HG03521 (cell line): ENCODE results near the gene TRIM32.

Source experiments
- ATAC-seq: cut with Tn5 transposase; IDR thresholded peaks from one replicate; pipeline ENCODE4 v1.9.1; 2021; ENCODE audit warnings: mild to moderate bottlenecking, moderate library complexity; ENCODE audit not compliant: unreplicated experiment

The TRIM32 gene, protein sequence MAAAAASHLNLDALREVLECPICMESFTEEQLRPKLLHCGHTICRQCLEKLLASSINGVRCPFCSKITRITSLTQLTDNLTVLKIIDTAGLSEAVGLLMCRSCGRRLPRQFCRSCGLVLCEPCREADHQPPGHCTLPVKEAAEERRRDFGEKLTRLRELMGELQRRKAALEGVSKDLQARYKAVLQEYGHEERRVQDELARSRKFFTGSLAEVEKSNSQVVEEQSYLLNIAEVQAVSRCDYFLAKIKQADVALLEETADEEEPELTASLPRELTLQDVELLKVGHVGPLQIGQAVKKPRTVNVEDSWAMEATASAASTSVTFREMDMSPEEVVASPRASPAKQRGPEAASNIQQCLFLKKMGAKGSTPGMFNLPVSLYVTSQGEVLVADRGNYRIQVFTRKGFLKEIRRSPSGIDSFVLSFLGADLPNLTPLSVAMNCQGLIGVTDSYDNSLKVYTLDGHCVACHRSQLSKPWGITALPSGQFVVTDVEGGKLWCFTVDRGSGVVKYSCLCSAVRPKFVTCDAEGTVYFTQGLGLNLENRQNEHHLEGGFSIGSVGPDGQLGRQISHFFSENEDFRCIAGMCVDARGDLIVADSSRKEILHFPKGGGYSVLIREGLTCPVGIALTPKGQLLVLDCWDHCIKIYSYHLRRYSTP

DNA sequence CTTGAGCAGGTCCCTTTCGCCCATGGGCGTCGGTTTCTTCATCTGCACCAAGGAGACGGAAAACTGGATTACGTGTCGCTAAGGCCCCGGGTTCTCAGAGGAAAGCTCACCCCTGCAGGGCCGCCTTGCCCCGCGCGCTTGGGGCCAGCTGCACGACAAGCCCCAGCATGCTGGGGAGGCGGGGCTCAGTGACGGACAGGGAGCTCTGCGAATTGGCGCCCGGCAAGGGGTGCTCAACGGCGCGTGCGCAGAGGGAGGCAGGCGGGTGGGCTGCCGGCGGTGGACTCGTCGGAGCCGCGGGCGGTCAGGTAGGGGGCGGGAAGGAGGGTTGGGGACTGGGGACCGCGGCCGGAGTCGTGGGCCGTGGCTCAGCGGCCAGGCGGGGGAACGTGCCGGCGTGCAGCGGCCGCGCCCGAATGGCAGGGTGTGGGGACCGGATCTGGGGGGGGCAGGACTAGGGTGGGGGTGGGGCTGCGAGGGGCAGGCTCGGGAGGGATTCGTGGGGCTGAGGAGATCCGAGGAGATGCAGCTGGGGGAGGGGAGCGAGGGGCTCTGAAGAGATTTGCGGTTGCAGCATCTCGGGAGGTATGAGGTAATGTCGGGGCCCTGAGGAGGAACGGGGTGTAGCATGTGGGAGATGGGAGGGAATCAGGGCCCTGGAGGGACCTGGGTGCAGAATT is at the start of gene TRIM32:
TRIM32 (plus strand) TSS at position 232 of the 680 bp plus-strand sequence. CDS start 10,438 bp downstream, outside the sequence.
- peak; percentile 99 for ATAC-seq

GRCh38 chr9:116639251-116639741 is 47.8 kb upstream of the TRIM32 start:
- ATAC-seq, result no peak

- ATAC-seq, result no peak
Observed at GRCh38 chr9:116641292-116642059, 45.6 kb upstream of the TRIM32 start.

DNA sequence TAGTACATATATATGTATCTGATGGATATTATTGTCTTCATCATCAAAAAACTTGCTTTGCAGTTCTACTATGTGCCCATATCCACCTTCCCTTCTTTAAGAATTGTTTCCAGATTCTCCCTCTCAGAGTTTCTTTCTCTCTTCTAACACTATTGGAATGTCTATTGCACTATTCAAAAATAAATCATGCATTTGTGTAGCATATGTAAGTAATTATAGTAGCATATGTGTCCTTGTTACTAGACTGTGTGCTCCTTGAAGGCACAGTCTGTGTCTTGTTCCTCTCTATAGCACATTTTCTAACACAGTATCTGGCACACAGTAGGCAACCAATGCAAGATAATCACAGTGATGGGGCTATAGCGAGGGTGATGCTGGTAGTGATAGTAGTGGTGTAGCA is 43.4 kb upstream of the TRIM32 start:
- ATAC-seq, result no peak

DNA sequence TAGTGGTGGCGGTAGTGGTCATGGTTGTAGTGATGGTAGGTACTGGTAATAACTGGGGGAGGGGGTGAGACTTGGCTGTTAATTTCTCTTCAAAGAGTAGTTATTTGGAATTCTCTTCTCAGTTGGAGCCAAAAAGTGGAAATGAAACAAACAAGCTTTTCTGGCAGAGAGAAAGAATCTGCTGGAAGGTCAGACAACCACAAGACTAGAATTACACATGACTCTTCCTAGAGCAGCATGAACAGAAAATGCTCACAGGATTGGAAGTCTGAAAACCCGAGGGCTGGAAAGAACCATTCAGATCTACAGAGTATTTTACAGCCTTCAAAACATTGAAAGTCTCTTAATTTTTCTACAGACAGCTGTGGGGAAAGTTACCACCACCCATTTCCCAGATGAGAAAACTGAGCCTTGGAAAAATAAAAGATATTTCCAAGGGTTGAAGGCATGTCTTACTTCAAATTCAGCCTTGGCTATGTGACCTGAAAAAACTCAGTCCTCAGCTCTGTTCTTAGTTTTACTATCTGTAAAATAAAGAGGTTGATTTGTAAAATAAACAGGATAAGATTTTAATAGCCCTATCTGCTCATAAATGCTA is 42.9 kb upstream of the TRIM32 start:
- no peak for ATAC-seq

- ATAC-seq, result no peak
Observed at GRCh38 chr9:116646661-116647514, 40.2 kb upstream of the TRIM32 start.

- no peak for ATAC-seq
Observed at GRCh38 chr9:116647515-116647809, 39.6 kb upstream of the TRIM32 start.

DNA sequence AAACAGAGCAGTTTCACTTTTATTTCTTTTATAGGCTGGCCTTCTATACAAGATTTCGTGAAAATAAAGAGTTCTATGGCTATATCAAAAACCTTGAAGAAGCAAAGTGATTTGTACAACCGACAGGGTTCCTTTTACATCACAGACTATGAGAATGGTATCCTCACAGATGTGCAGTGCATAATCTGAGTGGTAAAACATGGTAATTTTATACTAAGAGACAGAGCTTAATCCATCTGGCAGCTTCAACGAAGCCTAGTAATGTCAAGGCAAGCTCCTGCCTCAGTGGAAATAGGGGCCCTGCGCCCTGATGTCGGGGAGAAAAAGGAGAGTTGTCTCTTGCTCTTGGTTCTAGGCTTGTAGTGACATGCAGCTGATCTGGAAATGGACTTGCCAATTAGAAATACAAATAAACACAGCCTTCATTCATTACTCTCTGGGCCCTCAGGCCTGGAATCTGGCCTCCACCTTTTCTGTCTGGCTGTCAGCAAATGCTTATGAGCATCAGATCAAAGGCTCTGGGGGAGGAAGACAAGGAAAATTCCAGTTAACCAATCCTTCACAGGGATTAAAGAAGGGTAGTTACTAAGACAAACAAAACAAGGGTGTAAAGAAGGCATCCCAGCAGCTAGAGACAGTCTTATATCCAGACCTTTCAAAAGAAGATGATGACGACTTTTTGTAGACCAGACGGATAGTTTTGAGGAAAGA is 33.6 kb upstream of the TRIM32 start:
- ATAC-seq, result no peak

DNA sequence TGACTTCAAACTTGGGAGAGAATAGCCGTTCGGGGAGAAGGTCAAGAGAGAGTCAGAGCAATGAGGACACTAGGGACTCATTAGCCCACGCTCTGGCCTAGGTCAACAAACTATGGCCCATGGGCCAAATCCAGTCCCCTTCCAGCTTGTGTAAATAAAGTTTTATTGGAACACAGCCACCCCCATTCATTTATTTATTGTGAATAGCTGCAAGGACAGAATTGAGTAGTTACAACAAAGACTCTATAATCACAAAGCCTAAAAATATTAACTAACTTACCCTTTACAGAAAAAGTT is 33.1 kb upstream of the TRIM32 start:
- ATAC-seq, result no peak

GRCh38 chr9:116656501-116656971 is 30.6 kb upstream of the TRIM32 start:
- ATAC-seq, result no peak

DNA sequence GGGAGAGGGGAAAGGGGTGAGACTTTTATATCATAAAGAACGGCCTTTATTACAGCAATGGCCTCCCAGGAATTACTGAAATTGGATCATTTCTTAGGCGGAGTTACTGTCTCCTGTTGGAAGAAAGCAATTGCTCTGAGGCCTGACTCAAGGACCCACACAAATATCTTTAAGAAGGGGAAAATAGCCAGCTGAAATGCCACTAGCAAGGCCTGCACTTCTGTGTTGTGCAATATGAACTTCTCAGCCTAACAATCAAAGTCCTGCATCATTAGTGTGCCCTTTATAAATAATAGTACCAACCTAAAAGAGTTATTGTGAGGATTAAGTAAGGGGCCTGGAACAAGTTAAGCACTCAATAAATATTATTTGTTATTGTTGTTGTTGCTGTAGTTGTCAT is 30.1 kb upstream of the TRIM32 start:
- no peak for ATAC-seq

- no peak for ATAC-seq
Observed at GRCh38 chr9:116658265-116658664, 28.8 kb upstream of the TRIM32 start.

- peak; percentile 71 for ATAC-seq
Observed at GRCh38 chr9:116661037-116661954, 25.8 kb upstream of the TRIM32 start.

GRCh38 chr9:116662646-116663310 is 24.3 kb upstream of the TRIM32 start:
- no peak for ATAC-seq

GRCh38 chr9:116663581-116663980 is 23.5 kb upstream of the TRIM32 start:
- no peak for ATAC-seq

DNA sequence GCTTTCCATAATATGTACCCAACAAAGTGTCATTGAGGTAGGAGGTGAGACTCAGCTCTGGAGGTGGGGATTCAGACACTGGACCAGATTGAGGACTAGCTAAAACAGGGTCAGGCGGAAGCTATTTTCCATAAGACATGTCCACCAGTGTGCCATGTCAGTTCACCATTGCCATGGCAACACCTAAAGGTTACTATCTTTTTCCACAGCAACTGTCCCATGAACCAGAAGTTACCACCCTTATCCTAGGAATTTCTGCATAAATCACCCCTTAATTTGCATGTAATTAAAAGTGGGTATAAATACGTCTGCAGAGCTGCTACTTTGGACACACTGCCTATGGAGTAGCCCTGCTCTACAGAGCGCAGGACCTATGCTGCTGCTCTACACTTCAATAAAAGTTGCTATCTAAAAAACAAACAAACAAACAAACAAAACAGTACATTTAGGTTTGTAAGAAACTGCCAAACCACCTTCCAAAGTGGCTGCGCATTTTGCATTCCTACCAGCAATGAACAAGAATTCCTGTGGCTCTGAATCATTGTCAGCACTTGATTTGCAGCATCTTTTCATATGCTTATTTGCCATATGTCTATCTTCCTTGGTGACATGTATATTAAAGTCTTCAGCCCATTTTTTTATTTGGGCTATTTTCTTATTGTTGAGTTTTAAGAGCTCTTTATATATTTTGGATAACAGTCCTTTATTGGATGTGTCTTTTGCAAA is 18.0 kb upstream of the TRIM32 start:
- ATAC-seq, result no peak

GRCh38 chr9:116671605-116672004 is 15.5 kb upstream of the TRIM32 start:
- ATAC-seq, result no peak
